Ovary (tissue), 9 donors: ENCODE data around the gene LEAP2. TPM values are rescaled to one million over a fixed set of nuclear protein-coding genes. Genes with fewer than 3 reads are reported as not detected.
A peak's percentile ranks its signal among the peaks of the same experiment; 100 is the strongest.

Experiments used
- DNase-seq, 5 donors: peaks; one replicate each; pipeline ENCODE4 v3.0.0-alpha.2; 2019 to 2020
- H3K27ac ChIP-seq, 2 donors: fragments of 200-600 bp; one replicate each; pipeline versions ENCODE4 v1.5.1 to v1.8.0; 2019 to 2022
- H3K27me3 ChIP-seq: fragments of 200-600 bp; one replicate; pipeline ENCODE4 v1.8.0; 2022
- H3K36me3 ChIP-seq: fragments of 200-600 bp; sonication (generic); one replicate; pipeline ENCODE4 v1.5.1; 2019
- H3K4me1 ChIP-seq: one replicate; pipeline ENCODE4 v1.8.1; 2013; ENCODE audit warnings: mild to moderate bottlenecking, moderate library complexity; ENCODE audit not compliant: insufficient read depth
- H3K4me3 ChIP-seq: fragments of 200-600 bp; sonication (generic); one replicate; pipeline ENCODE4 v1.5.1; 2017
- H3K9me3 ChIP-seq, 2 donors: fragments of 200-600 bp in 1 of 2; sonication (generic) in 1 of 2; one replicate each; pipeline versions ENCODE4 v1.5.1 to v1.8.1; 2013 to 2019; ENCODE audit warnings: mild to moderate bottlenecking in 1 of 2, moderate library complexity in 1 of 2
- EP300 ChIP-seq: sonication (generic); formaldehyde crosslinking; IDR thresholded peaks from one replicate; pipeline ENCODE4 v1.6.1; 2017; ENCODE audit warnings: antibody characterized with exemption
- POLR2A ChIP-seq: fragments of 450-650 bp; IDR thresholded peaks from one replicate; pipeline ENCODE4 v1.6.1; 2017; ENCODE audit warnings: antibody characterized with exemption, mild to moderate bottlenecking, moderate library complexity
- WGBS, 3 donors: extraction: QIAGEN DNeasy Blood & Tissue Kit in 1 of 3; methylation state at CpG; one replicate each; pipeline versions ENCODE4 v1.1.5 to v1.1.7; 2013 to 2017; 5-methylcytosine and 5-hydroxymethylcytosine counted together
- intact Hi-C, 4 donors: fragments of 100-400 bp; cut with DNase I; formaldehyde crosslinking; loops; one replicate each; pipeline versions ENCODE4 v1.11.0 to v1.15.1; 2022 to 2023
- polyA plus RNA-seq, 2 donors: library from polyadenylated mRNA; stranded (reverse); fragments of 200-250 nt in 1 of 2; fragments of 350-450 nt in 1 of 2; fragmentation: Illumina TruSeq in 1 of 2; extraction: RNeasy Lipid Tissue Mini Kit (QIAGEN cat#74804) in 1 of 2; gene quantifications; one replicate each; pipeline ENCODE4 v1.2.3, GENCODE V29; 2013 to 2014
- total RNA-seq, 7 donors: library from RNA; depleted of rRNA in 2 of 7; stranded (reverse); fragments of >200 nt in 2 of 7; fragmentation: NEBNext Ultra II Directional in 3 of 7; extraction: Animal tissue kit (Norgen Biotek cat#: 25700) in 3 of 7; gene quantifications; one replicate each; pipeline versions ENCODE4 v1.1.0 to v1.2.4, GENCODE V29; 2016 to 2023
- TF ChIP-seq, protein P1 (sequence below), 3 donors: fragments of 450-650 bp in 2 of 3; fragments of 200-600 bp in 1 of 3; IDR thresholded peaks; one replicate each; pipeline versions ENCODE4 v1.5.1 to v1.8.0; 2016 to 2022; ENCODE audit warnings: antibody characterized with exemption in 3 of 3, mild to moderate bottlenecking in 1 of 3
- donor health status: DM: no; HTN: no; CAD: no; lungs with moderate emphysema.
- donor health status: DM: no; HTN: no; CAD: no.
- donor health status: Bipolar disorder and iron deficiency.
- donor health status: DM: yes; HTN: yes; CAD: no.
- donor health status: DM: no; HTN: no; CAD: no.
- donor health status: DM: yes; HTN: yes; CAD: no.

The LEAP2 gene
- total and polyA plus RNA-seq, 9 donors, result 0.64 to 2.2 (median 1.3) TPM

DNA sequence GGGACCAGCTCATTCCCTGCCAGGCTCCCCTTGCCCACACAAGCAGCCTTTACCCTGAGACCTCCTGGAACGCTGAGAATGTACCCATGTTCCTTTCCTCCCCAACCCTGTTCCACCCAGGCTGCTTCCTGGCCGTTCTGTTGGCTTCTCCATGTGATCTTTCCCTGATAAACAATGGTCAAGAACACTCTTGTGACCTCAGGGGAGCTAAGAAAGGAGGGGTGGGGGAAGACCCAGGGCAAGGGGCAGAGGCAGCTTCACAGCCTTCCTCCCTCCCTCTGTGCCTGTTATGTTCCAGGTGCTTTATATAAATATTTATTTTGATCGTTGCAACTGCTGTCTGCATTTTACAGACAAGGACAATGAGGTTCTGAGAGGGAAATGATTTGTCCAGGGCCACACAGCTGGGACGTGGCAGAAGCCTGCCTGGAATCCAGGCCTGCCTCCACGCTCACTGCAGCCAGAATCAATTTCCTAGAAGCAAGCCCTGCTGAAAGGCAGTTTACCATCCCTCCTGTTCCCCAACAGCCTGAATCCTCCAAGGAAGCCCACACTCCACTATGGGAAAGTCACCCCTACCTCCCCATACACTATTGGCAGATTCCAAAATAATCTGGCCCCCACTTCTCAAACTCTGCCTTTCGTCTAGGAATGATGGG is 46.9 kb upstream of the LEAP2 start:
- Histone ChIP-seq H3K36me3 (no peaks in the 10 kb centered on the region), H3K27me3 (no peaks in the 10 kb centered on the region), H3K4me1 (peaks cover 8% of the 10 kb centered on the region), H3K27ac (no peak overlapping the region), H3K9me3 (no peaks in the 10 kb centered on the region), H3K4me3 (no peak overlapping the region)
- intact Hi-C loops, result loop anchor here in 2 of 4 donors (10.0 kb wide), 1 partner anchor 442 kb away; no protein-coding TSS in a partner anchor
- TF ChIP-seq EP300 (no peak), POLR2A (no peak)
- TF ChIP-seq, protein P1, sequence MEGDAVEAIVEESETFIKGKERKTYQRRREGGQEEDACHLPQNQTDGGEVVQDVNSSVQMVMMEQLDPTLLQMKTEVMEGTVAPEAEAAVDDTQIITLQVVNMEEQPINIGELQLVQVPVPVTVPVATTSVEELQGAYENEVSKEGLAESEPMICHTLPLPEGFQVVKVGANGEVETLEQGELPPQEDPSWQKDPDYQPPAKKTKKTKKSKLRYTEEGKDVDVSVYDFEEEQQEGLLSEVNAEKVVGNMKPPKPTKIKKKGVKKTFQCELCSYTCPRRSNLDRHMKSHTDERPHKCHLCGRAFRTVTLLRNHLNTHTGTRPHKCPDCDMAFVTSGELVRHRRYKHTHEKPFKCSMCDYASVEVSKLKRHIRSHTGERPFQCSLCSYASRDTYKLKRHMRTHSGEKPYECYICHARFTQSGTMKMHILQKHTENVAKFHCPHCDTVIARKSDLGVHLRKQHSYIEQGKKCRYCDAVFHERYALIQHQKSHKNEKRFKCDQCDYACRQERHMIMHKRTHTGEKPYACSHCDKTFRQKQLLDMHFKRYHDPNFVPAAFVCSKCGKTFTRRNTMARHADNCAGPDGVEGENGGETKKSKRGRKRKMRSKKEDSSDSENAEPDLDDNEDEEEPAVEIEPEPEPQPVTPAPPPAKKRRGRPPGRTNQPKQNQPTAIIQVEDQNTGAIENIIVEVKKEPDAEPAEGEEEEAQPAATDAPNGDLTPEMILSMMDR (IDR thresholded peaks at IDR 0.05), result no peak
- 71 to 80% (median 75%) methylated on average over 6 of the region's 6 CpGs for WGBS, 3 donors
- no peak for DNase-seq

DNA sequence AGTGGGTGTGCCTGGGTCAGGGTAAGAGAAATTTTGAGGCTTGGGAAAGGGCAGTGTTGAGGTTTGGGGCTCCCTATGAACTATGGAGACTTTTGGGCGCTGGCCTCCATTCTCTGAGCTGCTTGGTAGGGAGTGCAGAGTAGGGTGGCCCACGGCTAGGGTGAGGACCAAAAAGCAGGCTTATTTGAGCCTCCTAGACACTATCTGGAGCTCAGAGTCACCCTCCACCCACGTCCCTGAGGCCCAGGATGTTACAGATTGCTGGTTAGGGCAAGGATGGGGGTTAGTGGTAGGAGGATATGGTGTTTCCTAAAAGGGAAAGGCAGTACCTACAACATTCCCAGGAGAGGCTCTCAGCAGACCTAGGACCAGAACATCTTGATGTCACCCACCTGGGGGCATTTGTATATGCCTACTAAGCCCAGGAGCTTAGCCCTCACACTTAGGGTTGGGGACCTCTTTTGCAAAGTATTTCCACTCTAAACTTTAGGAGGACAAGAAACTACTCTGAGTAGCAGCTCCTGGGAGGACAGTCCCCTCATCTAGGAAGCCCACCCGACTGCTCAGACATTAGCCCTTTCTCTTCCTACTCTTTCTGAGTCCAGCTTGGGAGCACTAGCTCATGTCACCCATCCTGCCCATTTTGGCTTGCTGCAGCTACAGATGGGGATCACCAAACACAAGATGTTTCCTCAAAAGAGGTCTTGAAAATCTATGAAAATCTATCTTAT is 45.4 kb upstream of the LEAP2 start:
- no peaks in the 10 kb centered on the region for H3K27me3 ChIP-seq
- WGBS, 3 donors, result 93 to 97% (median 97%) methylated on average over 4 of the region's 4 CpGs
- no peaks in the 10 kb centered on the region for H3K36me3 ChIP-seq
- H3K4me1 ChIP-seq, result peaks cover 6% of the 10 kb centered on the region
- no peak overlapping the region for H3K4me3 ChIP-seq
- TF ChIP-seq POLR2A (no peak), EP300 (no peak)
- TF ChIP-seq, protein P1 (IDR thresholded peaks at IDR 0.05), result no peak
- intact Hi-C loops, result loop anchor here in 2 of 4 donors (10.0 kb wide), 1 partner anchor 443 kb away; no protein-coding TSS in a partner anchor
- DNase-seq, result no peak
- H3K27ac ChIP-seq, result no peak overlapping the region
- H3K9me3 ChIP-seq, result no peaks in the 10 kb centered on the region

DNA sequence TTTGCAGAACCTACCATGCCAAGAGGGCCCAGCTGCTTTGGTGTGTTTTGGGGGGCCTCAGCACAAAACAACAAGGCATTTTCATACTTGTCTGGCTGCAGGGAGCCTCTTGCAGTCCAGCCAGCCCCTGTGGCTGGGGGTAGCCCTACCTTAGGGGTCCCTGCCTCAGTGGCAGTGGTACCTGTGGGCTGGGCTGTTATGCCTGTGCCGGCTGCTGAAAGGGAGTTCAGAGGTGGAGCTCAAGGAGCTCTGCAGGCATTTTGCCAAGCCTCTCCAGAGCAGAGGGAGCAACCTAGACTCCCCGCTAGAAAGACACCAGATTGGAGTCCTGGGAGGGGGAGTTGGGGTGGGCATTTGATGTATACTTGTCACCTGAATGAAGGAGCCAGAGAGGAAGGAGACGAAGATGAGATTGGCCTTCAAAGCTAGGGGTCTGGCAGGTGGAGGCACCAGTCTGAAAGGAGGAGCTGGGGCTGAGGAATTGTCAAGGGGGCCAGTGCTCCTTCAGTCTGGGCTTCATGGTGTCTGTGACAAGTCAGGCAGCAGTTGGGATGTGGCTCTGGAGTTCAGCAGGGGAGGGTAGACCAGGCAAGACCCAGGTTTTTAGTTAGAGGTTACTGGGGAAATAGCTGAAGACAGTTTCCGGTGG is 44.5 kb upstream of the LEAP2 start:
- TF ChIP-seq, protein P1 (IDR thresholded peaks at IDR 0.05), result no peak
- TF ChIP-seq POLR2A (no peak), EP300 (no peak)
- intact Hi-C loops, result loop anchor here in 2 of 4 donors (10.0 kb wide), 1 partner anchor 444 kb away; no protein-coding TSS in a partner anchor
- Histone ChIP-seq H3K4me3 (no peak overlapping the region), H3K27ac (no peak overlapping the region), H3K36me3 (no peaks in the 10 kb centered on the region), H3K9me3 (no peaks in the 10 kb centered on the region), H3K27me3 (no peaks in the 10 kb centered on the region), H3K4me1 (no peaks in the 10 kb centered on the region)
- DNase-seq, result peak in 1 of 5 donors; percentile 25
- WGBS, 3 donors, result 77 to 84% (median 80%) methylated on average over 4 of the region's 4 CpGs

DNA sequence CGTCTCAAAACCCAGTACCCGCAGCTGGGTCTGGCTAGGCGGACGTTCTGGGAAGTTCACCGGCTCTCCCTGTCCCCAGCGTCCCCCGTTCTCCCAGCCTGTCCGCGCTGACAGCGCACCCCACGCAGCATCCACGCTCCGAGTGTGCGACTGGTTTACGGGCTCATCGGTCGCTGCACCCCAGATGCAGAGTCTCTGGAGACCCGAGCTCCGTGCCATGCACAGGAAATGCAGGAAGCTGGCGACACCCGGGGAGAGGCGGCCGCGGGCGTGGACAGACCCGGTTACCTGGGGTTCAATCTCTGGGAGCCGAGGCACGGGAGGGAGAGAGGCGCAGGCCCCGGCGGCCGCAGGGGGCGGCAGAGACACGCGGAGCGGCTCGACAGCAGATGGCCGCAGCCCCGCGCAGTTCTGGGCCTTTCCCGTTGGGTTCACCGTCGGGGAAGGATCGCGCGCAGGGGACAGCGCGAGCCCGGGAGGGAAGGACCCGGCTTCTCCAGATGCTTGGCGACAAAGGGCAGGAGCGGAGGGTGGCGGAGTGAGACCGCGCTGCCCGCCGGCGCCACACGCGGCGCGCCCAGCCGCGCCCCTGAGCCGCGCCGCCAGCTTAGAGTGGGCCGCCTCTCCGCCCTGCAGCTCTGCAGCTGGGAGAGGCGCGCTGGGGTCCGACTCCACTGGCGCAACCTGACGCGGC is 43.6 kb upstream of the LEAP2 start:
- intact Hi-C loops, result loop anchor here in 2 of 4 donors (10.0 kb wide), 1 partner anchor 445 kb away; no protein-coding TSS in a partner anchor
- peak overlapping the region; percentile 53 to 68 for H3K27ac ChIP-seq
- H3K4me1 ChIP-seq, result no peaks in the 10 kb centered on the region
- H3K9me3 ChIP-seq, result no peaks in the 10 kb centered on the region
- 1 to 3% (median 3%) methylated on average over 73 to 75 of the region's 75 CpGs for whole genome bisulfite sequencing, 3 donors
- H3K27me3 ChIP-seq, result no peaks in the 10 kb centered on the region
- DNase-seq, result peak; percentile 71 to 86 (median 75)
- H3K4me3 ChIP-seq, result peak overlapping the region; percentile 71
- H3K36me3 ChIP-seq, result no peaks in the 10 kb centered on the region
- TF ChIP-seq, protein P1 (IDR thresholded peaks at IDR 0.05), result peak; percentile 81 to 86 (median 85)
- TF ChIP-seq EP300, result no peak
- no peak for TF ChIP-seq POLR2A
